SU-DHL-6 (cell line): ENCODE measurements around the gene FAM53B.

Experiments used
- H2AFZ ChIP-seq: fragments of 200-600 bp; sonication (generic); 2 replicates; pipeline ENCODE4 v1.6.1; 2014; ENCODE audit warnings: low read depth, mild to moderate bottlenecking, moderate library complexity, mixed read lengths, antibody characterized with exemption, low read length; ENCODE audit not compliant: severe bottlenecking
- H3F3A ChIP-seq: fragments of 200-600 bp; shearing (Covaris generic); 2 replicates; pipeline ENCODE4 v1.6.0; 2016; ENCODE audit warnings: antibody characterized with exemption, mild to moderate bottlenecking; ENCODE audit not compliant: insufficient read depth
- H3K27ac ChIP-seq: fragments of 200-600 bp; sonication (generic); 2 replicates; pipeline ENCODE4 v1.5.1; 2016; ENCODE audit warnings: low read depth, mild to moderate bottlenecking, low read length, moderate library complexity, mixed read lengths
- H3K27me3 ChIP-seq: fragments of 200-600 bp; sonication (generic), shearing (Covaris generic); 2 replicates; pipeline ENCODE4 v1.6.0; 2014; ENCODE audit warnings: mild to moderate bottlenecking, low read length
- H3K36me3 ChIP-seq: fragments of 200-600 bp; sonication (generic); 2 replicates; pipeline ENCODE4 v1.6.1; 2014; ENCODE audit warnings: mild to moderate bottlenecking, low read length, mixed read lengths
- H3K4me2 ChIP-seq: fragments of 300-600, 200-600 bp; shearing (Covaris generic), sonication (generic); 2 replicates; pipeline ENCODE4 v1.6.0; 2014; ENCODE audit warnings: low read length, low read depth, mild to moderate bottlenecking; ENCODE audit not compliant: poor library complexity, severe bottlenecking
- H3K4me3 ChIP-seq: fragments of 200-600 bp; sonication (generic); 2 replicates; pipeline ENCODE4 v1.5.1; 2014; ENCODE audit warnings: antibody characterized with exemption, low read length, mild to moderate bottlenecking, mixed read lengths; ENCODE audit not compliant: insufficient read depth, poor library complexity, severe bottlenecking
- H3K79me2 ChIP-seq: fragments of 200-600 bp; sonication (generic); 2 replicates; pipeline ENCODE4 v1.6.1; 2014; ENCODE audit warnings: mild to moderate bottlenecking, low read length, moderate library complexity; ENCODE audit not compliant: insufficient read depth
- H3K9ac ChIP-seq: fragments of 200-600 bp; sonication (generic); 2 replicates; pipeline ENCODE4 v1.7.0; 2014; ENCODE audit warnings: mild to moderate bottlenecking, low read length
- H3K9me2 ChIP-seq: fragments of 200-600 bp; sonication (generic); replicated peaks from 2 replicates; pipeline ENCODE4 v1.6.1; 2014; ENCODE audit warnings: low read length; ENCODE audit not compliant: insufficient read depth
- H3K9me3 ChIP-seq: fragments of 200-600 bp; sonication (generic); 2 replicates; pipeline ENCODE4 v1.6.1; 2014; ENCODE audit warnings: low read length, mixed read lengths; ENCODE audit not compliant: insufficient read depth
- H4K20me1 ChIP-seq: fragments of 200-600 bp; sonication (generic); 2 replicates; pipeline ENCODE4 v1.6.1; 2014; ENCODE audit warnings: low read depth, mild to moderate bottlenecking, antibody characterized with exemption, low read length, moderate library complexity, mixed read lengths
- CTCF ChIP-seq: fragments of 200-600 bp; sonication (generic); IDR thresholded peaks from one replicate; pipeline ENCODE4 v1.5.1; 2017; ENCODE audit warnings: antibody characterized with exemption, mild to moderate bottlenecking, low read length, moderate library complexity; ENCODE audit not compliant: insufficient read depth, poor library complexity, severe bottlenecking
- EZH2phosphoT487 ChIP-seq: fragments of 200-600 bp; sonication (generic), shearing (Covaris generic); conservative IDR thresholded peaks from 2 replicates; pipeline ENCODE4 v1.6.1; 2018; ENCODE audit warnings: mild to moderate bottlenecking, antibody characterized with exemption, low read length, moderate library complexity, mixed read lengths

FAM53B gene

GRCh38 chr10:124653311-124653710 is 90.9 kb downstream of the FAM53B start:
- no peaks in the 10 kb centered on the region; the same call in 1 of the 2 replicates for H4K20me1 ChIP-seq
- 0 out of 2 replicates have a peak, but pooled peaks cover 4% of the 10 kb centered on the region for H3F3A ChIP-seq
- no peak overlapping the region for H3K4me2 ChIP-seq
- H3K27ac ChIP-seq: no peak overlapping the region
- no peaks in the 10 kb centered on the region for H3K36me3 ChIP-seq
- H2AFZ ChIP-seq: no peak overlapping the region
- TF ChIP-seq EZH2phosphoT487 (no peak), CTCF (no peak)
- no peaks in the 10 kb centered on the region for H3K9me2 ChIP-seq
- no peak overlapping the region for H3K9ac ChIP-seq
- H3K9me3 ChIP-seq: no peaks in the 10 kb centered on the region
- no peaks in the 10 kb centered on the region for H3K27me3 ChIP-seq
- no peak overlapping the region for H3K4me3 ChIP-seq
- H3K79me2 ChIP-seq: peaks cover 96% of the 10 kb centered on the region

GRCh38 chr10:124652701-124653100 is 91.5 kb downstream of the FAM53B start:
- peaks cover 96% of the 10 kb centered on the region for H3K79me2 ChIP-seq
- H3K9ac ChIP-seq: no peak overlapping the region
- H3K27ac ChIP-seq: no peak overlapping the region

GRCh38 chr10:124652200-124652599 is 92.0 kb downstream of the FAM53B start:
- Histone ChIP-seq H3K9me3 (no peaks in the 10 kb centered on the region), H3K79me2 (peaks cover 96% of the 10 kb centered on the region), H4K20me1 (no peaks in the 10 kb centered on the region; the same call in 1 of the 2 replicates), H3K4me2 (no peak overlapping the region), H2AFZ (no peak overlapping the region), H3F3A (0 out of 2 replicates have a peak, but pooled peaks cover 4% of the 10 kb centered on the region), H3K9me2 (no peaks in the 10 kb centered on the region), H3K27me3 (no peaks in the 10 kb centered on the region), H3K4me3 (no peak overlapping the region), H3K27ac (no peak overlapping the region), H3K9ac (no peak overlapping the region), H3K36me3 (no peaks in the 10 kb centered on the region)
- TF ChIP-seq CTCF: no peak
- TF ChIP-seq EZH2phosphoT487: no peak

More at GRCh38 chr10:124652701-124653100, 91.5 kb downstream of the FAM53B start:
- Histone ChIP-seq H2AFZ (no peak overlapping the region), H3K4me3 (no peak overlapping the region), H3K36me3 (no peaks in the 10 kb centered on the region), H4K20me1 (no peaks in the 10 kb centered on the region; the same call in 1 of the 2 replicates), H3K27me3 (no peaks in the 10 kb centered on the region), H3F3A (0 out of 2 replicates have a peak, but pooled peaks cover 4% of the 10 kb centered on the region), H3K4me2 (no peak overlapping the region), H3K9me3 (no peaks in the 10 kb centered on the region), H3K9me2 (no peaks in the 10 kb centered on the region)
- TF ChIP-seq EZH2phosphoT487: no peak
- no peak for TF ChIP-seq CTCF
